OCI-LY1 (cell line): ENCODE measurements around the gene SCN1B.
"Not testable (repeated sequence)": the region's sequence is repeated elsewhere in the genome, so short reads cannot be mapped to it uniquely, and the experiment has no call there.

Experiments
- H2AFZ ChIP-seq: fragments of 200-600 bp; sonication (generic), shearing (Covaris generic); 2 replicates; pipeline ENCODE4 v1.6.0; 2014; ENCODE audit warnings: antibody characterized with exemption, mild to moderate bottlenecking, low read length
- H3F3A ChIP-seq: fragments of 200-600 bp; sonication (generic), shearing (Covaris generic); 2 replicates; pipeline ENCODE4 v1.6.0; 2014; ENCODE audit warnings: mild to moderate bottlenecking, antibody characterized with exemption, low read length, moderate library complexity; ENCODE audit not compliant: insufficient read depth
- H3K27ac ChIP-seq: fragments of 200-600 bp; sonication (generic); 2 replicates; pipeline ENCODE4 v1.5.1; 2014; ENCODE audit warnings: low read length, mixed run types, mild to moderate bottlenecking, low read depth; ENCODE audit not compliant: poor library complexity, severe bottlenecking
- H3K27me3 ChIP-seq: fragments of 200-600 bp; sonication (generic); 2 replicates; pipeline ENCODE4 v1.6.0; 2014; ENCODE audit warnings: antibody characterized with exemption, mild to moderate bottlenecking, low read length, moderate library complexity; ENCODE audit not compliant: insufficient read depth
- H3K36me3 ChIP-seq: fragments of 200-600 bp; sonication (generic); 2 replicates; pipeline ENCODE4 v1.6.1; 2014; ENCODE audit warnings: mild to moderate bottlenecking, antibody characterized with exemption, low read length, moderate library complexity, mixed read lengths; ENCODE audit not compliant: insufficient read depth
- H3K4me1 ChIP-seq: fragments of 200-600 bp; sonication (generic); 2 replicates; pipeline ENCODE4 v1.5.1; 2014; ENCODE audit warnings: mild to moderate bottlenecking, low read length, moderate library complexity; ENCODE audit not compliant: insufficient read depth, severe bottlenecking
- H3K4me2 ChIP-seq: fragments of 200-600 bp; sonication (generic), shearing (Covaris generic); 2 replicates; pipeline ENCODE4 v1.6.1; 2014; ENCODE audit warnings: low read length
- H3K4me3 ChIP-seq: fragments of 200-600 bp; sonication (generic); 2 replicates; pipeline ENCODE4 v1.5.1; 2014; ENCODE audit warnings: low read length, low read depth, mild to moderate bottlenecking, mixed read lengths; ENCODE audit not compliant: poor library complexity, severe bottlenecking
- H3K79me2 ChIP-seq: fragments of 200-600 bp; shearing (Covaris generic); 2 replicates; pipeline ENCODE4 v1.6.1; 2016; ENCODE audit warnings: mixed run types, low read length, mixed read lengths; ENCODE audit not compliant: insufficient read depth
- H3K9ac ChIP-seq: fragments of 200-600 bp; sonication (generic), shearing (Covaris generic); 2 replicates; pipeline ENCODE4 v1.6.1; 2014; ENCODE audit warnings: mild to moderate bottlenecking, low read length, mixed read lengths
- H3K9me2 ChIP-seq: fragments of 200-600 bp; sonication (generic), shearing (Covaris generic); 2 replicates; pipeline ENCODE4 v1.6.1; 2014; ENCODE audit warnings: low read depth, mild to moderate bottlenecking, low read length, mixed read lengths
- H3K9me3 ChIP-seq: fragments of 200-600 bp; shearing (Covaris generic); 2 replicates; pipeline ENCODE4 v1.6.1; 2014; ENCODE audit warnings: low read length, mixed read lengths
- H4K20me1 ChIP-seq: fragments of 200-600 bp; sonication (generic), shearing (Covaris generic); 2 replicates; pipeline ENCODE4 v1.6.0; 2016; ENCODE audit warnings: mild to moderate bottlenecking, low read length; ENCODE audit not compliant: insufficient read depth
- CTCF ChIP-seq: fragments of 200-600 bp; sonication (generic), shearing (Covaris generic); IDR thresholded peaks from 2 replicates; pipeline ENCODE4 v1.5.1; 2017; ENCODE audit warnings: mild to moderate bottlenecking, antibody characterized with exemption, low read length, moderate library complexity, mixed read lengths
- EZH2 ChIP-seq: fragments of 200-600 bp; sonication (generic), shearing (Covaris generic); IDR thresholded peaks from 2 replicates; pipeline ENCODE4 v1.8.0; 2017; ENCODE audit warnings: borderline replicate concordance, mixed run types, mild to moderate bottlenecking, antibody characterized with exemption, low read length, moderate library complexity, mixed read lengths

Gene SCN1B

GRCh38 chr19:35027009-35027408, 3.3 kb upstream of the SCN1B start:
- Histone ChIP-seq H4K20me1 (no peaks in the 10 kb centered on the region), H3K9me3 (no peaks in the 10 kb centered on the region), H3K36me3 (peaks cover 63% of the 10 kb centered on the region), H3K4me3 (no peak overlapping the region), H3K27me3 (peaks cover 4% of the 10 kb centered on the region; the same call in 1 of the 2 replicates), H3F3A (no peaks in the 10 kb centered on the region), H3K4me2 (no peak overlapping the region), H3K79me2 (no peaks in the 10 kb centered on the region), H2AFZ (no peak overlapping the region), H3K4me1 (no peaks in the 10 kb centered on the region), H3K9me2 (no peaks in the 10 kb centered on the region), H3K27ac (no peak overlapping the region), H3K9ac (no peak overlapping the region)
- TF ChIP-seq CTCF (no peak), EZH2 (no peak)

- TF ChIP-seq EZH2 (no peak), CTCF (no peak)
- H3K4me1 ChIP-seq, result no peaks in the 10 kb centered on the region
- H3K9me3 ChIP-seq, result no peaks in the 10 kb centered on the region
- H4K20me1 ChIP-seq, result no peaks in the 10 kb centered on the region
- H3K36me3 ChIP-seq, result peaks cover 52% of the 10 kb centered on the region
- H2AFZ ChIP-seq, result no peak overlapping the region
- H3K9ac ChIP-seq, result no peak overlapping the region
- no peaks in the 10 kb centered on the region for H3F3A ChIP-seq
- H3K27me3 ChIP-seq, result peaks cover 11% of the 10 kb centered on the region
- no peak overlapping the region for H3K4me3 ChIP-seq
- H3K9me2 ChIP-seq, result no peaks in the 10 kb centered on the region
- no peaks in the 10 kb centered on the region for H3K79me2 ChIP-seq
- H3K27ac ChIP-seq, result no peak overlapping the region
- H3K4me2 ChIP-seq, result no peak overlapping the region
Observed at GRCh38 chr19:35027851-35028599, 2.2 kb upstream of the SCN1B start.

- H3F3A ChIP-seq, H3K79me2 ChIP-seq, H3K4me3 ChIP-seq, H3K9me2 ChIP-seq, H3K9ac ChIP-seq, H3K27ac ChIP-seq, H3K4me2 ChIP-seq, H2AFZ ChIP-seq, H4K20me1 ChIP-seq, H3K9me3 ChIP-seq, H3K4me1 ChIP-seq: not testable (repeated sequence)
- Histone ChIP-seq H3K36me3 (peaks cover 47% of the 10 kb centered on the region), H3K27me3 (peaks cover 11% of the 10 kb centered on the region)
Observed at GRCh38 chr19:35028600-35028885, 1.7 kb upstream of the SCN1B start.

- H3F3A ChIP-seq, result not testable (repeated sequence)
Observed at GRCh38 chr19:35029275-35029736, 964 bp upstream of the SCN1B start.

More at GRCh38 chr19:35029275-35029736, 964 bp upstream of the SCN1B start:
- Histone ChIP-seq H3K27me3 (peaks cover 11% of the 10 kb centered on the region), H3K36me3 (peaks cover 40% of the 10 kb centered on the region)
- H4K20me1 ChIP-seq, H3K9me3 ChIP-seq, H3K9ac ChIP-seq, H3K27ac ChIP-seq, H3K4me3 ChIP-seq, H2AFZ ChIP-seq, H3K9me2 ChIP-seq, H3K4me1 ChIP-seq, H3K4me2 ChIP-seq, H3K79me2 ChIP-seq: not testable (repeated sequence)
